IMR-90 (cell line): Measurements from ENCODE around the gene NUTM2F. TPM values are rescaled to one million over a fixed set of nuclear protein-coding genes. Genes with fewer than 3 reads are reported as not detected.

Experiments
- ATAC-seq: fragments of 200-7000 bp; cut with Tn5 transposase; 2 replicates; pipeline ENCODE4 v1.9.1; 2020; ENCODE audit warnings: low read depth, mild to moderate bottlenecking, moderate library complexity
- BruUV-seq: library from RNA; stranded (reverse); fragments of 400-500 nt; replicated peaks from 2 replicates; lab custom pipeline; 2021; lab: Mats Ljungman, UMichigan
- CTCF ChIA-PET: fragments of 300-600 bp; formaldehyde crosslinking; extraction: SDS; loops from one replicate; lab custom pipeline; 2021; ENCODE audit warnings: antibody characterized with exemption; lab: Yijun Ruan, JAX
- POLR2A ChIA-PET: fragments of 300-600 bp; sonication (Branson Sonifier 250); formaldehyde crosslinking; loops from one replicate; lab custom pipeline; 2022; ENCODE audit warnings: antibody characterized with exemption; ENCODE audit not compliant: unreplicated experiment; lab: Charles Lee
- DNase-seq: peaks from one replicate; pipeline ENCODE4 v3.0.0; 2013
- H2AFZ ChIP-seq: replicated peaks from 2 replicates; pipeline ENCODE3; 2013; ENCODE audit warnings: low read length, mild to moderate bottlenecking; ENCODE audit not compliant: poor library complexity
- H2AK5ac ChIP-seq: 2 replicates; pipeline ENCODE4 v1.6.1; 2013; ENCODE audit warnings: low read depth, low read length, inconsistent platforms
- H2AK9ac ChIP-seq: replicated peaks from 2 replicates; pipeline ENCODE3; 2013; ENCODE audit warnings: mild to moderate bottlenecking, low read depth, low read length, moderate library complexity; ENCODE audit not compliant: poor library complexity
- H2BK120ac ChIP-seq: 2 replicates; pipeline ENCODE4 v1.6.1; 2013; ENCODE audit warnings: low read depth, low read length, inconsistent platforms
- H2BK15ac ChIP-seq: 3 replicates; pipeline ENCODE4 v1.6.1; 2013; ENCODE audit warnings: low read depth, low read length, inconsistent platforms
- H2BK20ac ChIP-seq: 2 replicates; pipeline ENCODE4 v1.6.1; 2013; ENCODE audit warnings: low read depth, mild to moderate bottlenecking, inconsistent platforms, low read length, moderate library complexity
- H2BK5ac ChIP-seq: 2 replicates; pipeline ENCODE4 v1.6.1; 2013; ENCODE audit warnings: mild to moderate bottlenecking, low read depth, low read length, inconsistent platforms; ENCODE audit not compliant: poor library complexity, severe bottlenecking
- H3K14ac ChIP-seq: replicated peaks from 2 replicates; pipeline ENCODE4 v1.6.1; 2013; ENCODE audit warnings: low read depth, low read length, inconsistent platforms
- H3K18ac ChIP-seq: 2 replicates; pipeline ENCODE4 v1.6.1; 2013; ENCODE audit warnings: low read depth, low read length, control low read depth
- H3K23ac ChIP-seq: 2 replicates; pipeline ENCODE4 v1.6.1; 2013; ENCODE audit warnings: low read depth, low read length, inconsistent platforms
- H3K27ac ChIP-seq: 2 replicates; pipeline ENCODE4 v1.5.1; 2013; ENCODE audit warnings: mild to moderate bottlenecking, control low read depth, low read length; ENCODE audit not compliant: insufficient read depth
- H3K27me3 ChIP-seq: 2 replicates; pipeline ENCODE4 v1.6.1; 2013; ENCODE audit warnings: low read length; ENCODE audit not compliant: control insufficient read depth, insufficient read depth
- H3K36me3 ChIP-seq: 2 replicates; pipeline ENCODE4 v1.6.1; 2013; ENCODE audit warnings: low read length, mixed read lengths; ENCODE audit not compliant: control insufficient read depth, insufficient read depth
- H3K4ac ChIP-seq: 2 replicates; pipeline ENCODE4 v1.6.1; 2013; ENCODE audit warnings: low read depth, low read length, inconsistent platforms
- H3K4me1 ChIP-seq: 2 replicates; pipeline ENCODE4 v1.6.1; 2013; ENCODE audit warnings: low read length, mixed read lengths; ENCODE audit not compliant: control insufficient read depth, insufficient read depth
- H3K4me2 ChIP-seq: 2 replicates; pipeline ENCODE4 v1.6.1; 2013; ENCODE audit warnings: low read depth, mild to moderate bottlenecking, control low read depth, low read length, moderate library complexity
- H3K4me3 ChIP-seq: 2 replicates; pipeline ENCODE4 v1.5.1; 2013; ENCODE audit warnings: low read depth, mild to moderate bottlenecking, control low read depth, low read length, moderate library complexity; ENCODE audit not compliant: insufficient read depth
- H3K56ac ChIP-seq: 2 replicates; pipeline ENCODE4 v1.6.1; 2013; ENCODE audit warnings: low read length, inconsistent platforms; ENCODE audit not compliant: insufficient read depth; ENCODE audit errors: extremely low read depth
- H3K79me1 ChIP-seq, 2 experiments: 2 replicates each; pipeline ENCODE4 v1.6.1; 2013; ENCODE audit warnings: low read length in 2 of 2, inconsistent platforms in 1 of 2, low read depth in 1 of 2
- H3K9ac ChIP-seq: 2 replicates; pipeline ENCODE4 v1.6.1; 2013; ENCODE audit warnings: low read depth, low read length, control low read depth
- H3K9me1 ChIP-seq: 2 replicates; pipeline ENCODE4 v1.6.1; 2013; ENCODE audit warnings: low read length, inconsistent platforms; ENCODE audit not compliant: insufficient read depth
- H3K9me3 ChIP-seq: 2 replicates; pipeline ENCODE4 v1.6.1; 2013; ENCODE audit warnings: low read length; ENCODE audit not compliant: control insufficient read depth, insufficient read depth
- H4K20me1 ChIP-seq: 2 replicates; pipeline ENCODE4 v1.6.1; 2013; ENCODE audit warnings: low read length, inconsistent platforms; ENCODE audit not compliant: insufficient read depth
- H4K5ac ChIP-seq: 2 replicates; pipeline ENCODE4 v1.6.1; 2013; ENCODE audit warnings: mild to moderate bottlenecking, low read depth, low read length, control low read depth
- H4K8ac ChIP-seq, 2 experiments: 2 replicates each; pipeline ENCODE4 v1.6.1; 2013; ENCODE audit warnings: low read depth in 2 of 2, low read length in 2 of 2, control low read depth in 1 of 2, inconsistent platforms in 1 of 2
- H4K91ac ChIP-seq: 2 replicates; pipeline ENCODE4 v1.6.1; 2013; ENCODE audit warnings: low read depth, low read length, inconsistent platforms; ENCODE audit not compliant: insufficient read depth
- BHLHE40 ChIP-seq: fragments of 150-350 bp; IDR thresholded peaks from 2 replicates; pipeline ENCODE4 v1.6.1; 2016; ENCODE audit warnings: mild to moderate bottlenecking, low read depth, low read length
- CHD1 ChIP-seq: IDR thresholded peaks from 2 replicates; pipeline ENCODE4 v1.6.1; 2012; ENCODE audit warnings: low read depth, low read length, improper control_type of control experiment
- MAFK ChIP-seq: IDR thresholded peaks from 2 replicates; pipeline ENCODE4 v1.6.1; 2012; ENCODE audit warnings: low read depth, low read length, improper control_type of control experiment
- MAZ ChIP-seq: IDR thresholded peaks from 2 replicates; pipeline ENCODE4 v1.6.1; 2012; ENCODE audit warnings: low read depth, mild to moderate bottlenecking, low read length, improper control_type of control experiment, moderate library complexity, borderline replicate concordance
- MXI1 ChIP-seq: IDR thresholded peaks from 2 replicates; pipeline ENCODE4 v1.6.1; 2012; ENCODE audit warnings: low read depth, mild to moderate bottlenecking, low read length, moderate library complexity, borderline replicate concordance
- POLR2A ChIP-seq: IDR thresholded peaks from 2 replicates; pipeline ENCODE4 v1.6.1; 2012; ENCODE audit warnings: mild to moderate bottlenecking, low read depth, low read length
- RAD21 ChIP-seq: IDR thresholded peaks from 2 replicates; pipeline ENCODE4 v1.6.1; 2012; ENCODE audit warnings: low read length, improper control_type of control experiment
- SMC3 ChIP-seq: fragments of 150-350 bp; IDR thresholded peaks from 2 replicates; pipeline ENCODE4 v1.6.1; 2016; ENCODE audit warnings: low read depth, mild to moderate bottlenecking, antibody characterized with exemption, low read length, moderate library complexity
- dilution Hi-C: fragments of 300-500 bp; cut with HindIII; formaldehyde crosslinking; loops from one replicate; pipeline ENCODE4 v1.14.3; 2018; ENCODE audit warnings: low sequenced_read_pairs; ENCODE audit not compliant: unreplicated experiment
- in situ Hi-C: fragments of 300-500 bp; cut with MboI; formaldehyde crosslinking; loops from 3 replicates; pipeline ENCODE4 v1.14.3; 2019; ENCODE audit warnings: low sequenced_read_pairs, inconsistent platforms, mixed read lengths
- intact Hi-C: fragments of 100-400 bp; cut with micrococcal nuclease; formaldehyde crosslinking; loops from 2 replicates; pipeline ENCODE4 v1.10.0; 2022
- polyA plus RNA-seq, 3 experiments: library from polyadenylated mRNA; depleted of rRNA; stranded (reverse); fragments of >200 nt; gene quantifications; 2 replicates each; pipeline ENCODE4 v1.2.3, GENCODE V29; 2012; ENCODE audit warnings: low replicate concordance in 1 of 3
- total RNA-seq: library from RNA; depleted of rRNA; stranded (reverse); fragments of >200 nt; gene quantifications from 2 replicates; pipeline ENCODE4 v1.2.3, GENCODE V29; 2012
- TF ChIP-seq, protein P1 (sequence below): fragments of 150-350 bp; IDR thresholded peaks from 2 replicates; pipeline ENCODE4 v1.6.1; 2016; ENCODE audit warnings: low read depth, mild to moderate bottlenecking, low read length, moderate library complexity, borderline replicate concordance
- TF ChIP-seq, protein P2 (sequence below): conservative IDR thresholded peaks from 2 replicates; pipeline ENCODE4 v1.5.1; 2012; ENCODE audit warnings: mild to moderate bottlenecking, low read depth, low read length, improper control_type of control experiment

The NUTM2F gene
- total and polyA plus RNA-seq, 2 of the 4 experiments (the other 2 are of a cell fraction) = not detected

GRCh38 chr9:94303321-94303720 is 25.1 kb downstream of the NUTM2F start:
- no peaks in the 10 kb centered on the region for H4K20me1 ChIP-seq
- no peak overlapping the region for H4K91ac ChIP-seq
- ChIA-PET CTCF (no interaction called here), POLR2A (no interaction called here)
- no peak overlapping the region for H3K9ac ChIP-seq
- peaks cover 4% of the 10 kb centered on the region for H3K36me3 ChIP-seq
- H3K4me1 ChIP-seq = no peaks in the 10 kb centered on the region
- H3K4me3 ChIP-seq = no peak overlapping the region
- no peak overlapping the region for H3K18ac ChIP-seq
- H4K5ac ChIP-seq = no peak overlapping the region
- no peak overlapping the region for H3K23ac ChIP-seq
- H2AFZ ChIP-seq = no peak overlapping the region
- TF ChIP-seq CHD1 = no peak
- TF ChIP-seq BHLHE40 = no peak
- no peak for TF ChIP-seq MXI1
- TF ChIP-seq POLR2A = no peak
- TF ChIP-seq MAFK = no peak
- no peak for TF ChIP-seq RAD21
- no peak for TF ChIP-seq SMC3
- TF ChIP-seq, protein P1, sequence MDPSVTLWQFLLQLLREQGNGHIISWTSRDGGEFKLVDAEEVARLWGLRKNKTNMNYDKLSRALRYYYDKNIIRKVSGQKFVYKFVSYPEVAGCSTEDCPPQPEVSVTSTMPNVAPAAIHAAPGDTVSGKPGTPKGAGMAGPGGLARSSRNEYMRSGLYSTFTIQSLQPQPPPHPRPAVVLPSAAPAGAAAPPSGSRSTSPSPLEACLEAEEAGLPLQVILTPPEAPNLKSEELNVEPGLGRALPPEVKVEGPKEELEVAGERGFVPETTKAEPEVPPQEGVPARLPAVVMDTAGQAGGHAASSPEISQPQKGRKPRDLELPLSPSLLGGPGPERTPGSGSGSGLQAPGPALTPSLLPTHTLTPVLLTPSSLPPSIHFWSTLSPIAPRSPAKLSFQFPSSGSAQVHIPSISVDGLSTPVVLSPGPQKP = no peak
- TF ChIP-seq, protein P2, sequence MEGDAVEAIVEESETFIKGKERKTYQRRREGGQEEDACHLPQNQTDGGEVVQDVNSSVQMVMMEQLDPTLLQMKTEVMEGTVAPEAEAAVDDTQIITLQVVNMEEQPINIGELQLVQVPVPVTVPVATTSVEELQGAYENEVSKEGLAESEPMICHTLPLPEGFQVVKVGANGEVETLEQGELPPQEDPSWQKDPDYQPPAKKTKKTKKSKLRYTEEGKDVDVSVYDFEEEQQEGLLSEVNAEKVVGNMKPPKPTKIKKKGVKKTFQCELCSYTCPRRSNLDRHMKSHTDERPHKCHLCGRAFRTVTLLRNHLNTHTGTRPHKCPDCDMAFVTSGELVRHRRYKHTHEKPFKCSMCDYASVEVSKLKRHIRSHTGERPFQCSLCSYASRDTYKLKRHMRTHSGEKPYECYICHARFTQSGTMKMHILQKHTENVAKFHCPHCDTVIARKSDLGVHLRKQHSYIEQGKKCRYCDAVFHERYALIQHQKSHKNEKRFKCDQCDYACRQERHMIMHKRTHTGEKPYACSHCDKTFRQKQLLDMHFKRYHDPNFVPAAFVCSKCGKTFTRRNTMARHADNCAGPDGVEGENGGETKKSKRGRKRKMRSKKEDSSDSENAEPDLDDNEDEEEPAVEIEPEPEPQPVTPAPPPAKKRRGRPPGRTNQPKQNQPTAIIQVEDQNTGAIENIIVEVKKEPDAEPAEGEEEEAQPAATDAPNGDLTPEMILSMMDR = no peak
- no peak for TF ChIP-seq MAZ
- H2AK5ac ChIP-seq = no peak overlapping the region
- no peak overlapping the region for H2BK120ac ChIP-seq
- no peak overlapping the region for H2BK15ac ChIP-seq
- in situ Hi-C loops = no loop called here
- dilution Hi-C loops = no loop called here
- no peak overlapping the region for H2AK9ac ChIP-seq
- DNase-seq = no peak
- no peak overlapping the region for H3K4ac ChIP-seq
- H4K8ac ChIP-seq = no peak overlapping the region
- H3K4me2 ChIP-seq = no peak overlapping the region
- H3K14ac ChIP-seq = no peak overlapping the region
- no peak for ATAC-seq
- intact Hi-C loops = no loop called here
- no TSS peak for BruUV-seq
- no peak overlapping the region; the same call in 1 of the 2 replicates for H3K56ac ChIP-seq
- H2BK20ac ChIP-seq = no peak overlapping the region
- no peak overlapping the region for H2BK5ac ChIP-seq
- H3K9me1 ChIP-seq = peaks cover 7% of the 10 kb centered on the region
- H3K79me1 ChIP-seq = no peaks in the 10 kb centered on the region
- no peak overlapping the region for H3K27ac ChIP-seq
- no peaks in the 10 kb centered on the region for H3K27me3 ChIP-seq
- no peaks in the 10 kb centered on the region for H3K9me3 ChIP-seq
